ENCODE results near the gene PCDHB5. TPM values are rescaled to one million over a fixed set of nuclear protein-coding genes. Genes with fewer than 3 reads are reported as not detected.
"Not testable (repeated sequence)": the region's sequence is repeated elsewhere in the genome, so short reads cannot be mapped to it uniquely, and the experiment has no call there.

PCDHB5 gene
- 10 to 100 TPM in 1 of 2 donors, 1 to 10 TPM in 1; 4.8 to 11.0 TPM for total RNA-seq

GRCh38 chr5:141135030-141135717, at the start of gene PCDHB5:
TSS of gene PCDHB5 (plus strand) at chr5:141135206. CDS start at chr5:141135435, 229 bp downstream.
- no peaks in the 10 kb centered on the region for H3K4me1 ChIP-seq (ENCODE audit: control insufficient read depth in 1 of 2, low read depth in 2 of 2)
- no peak for TF ChIP-seq CTCF (IDR thresholded peaks at IDR 0.05)
- ATAC-seq (ENCODE audit: insufficient number of reproducible peaks, low FRiP score, low read depth) (no peak), DNase-seq (ENCODE audit: low spot score) (no peak)
- no peaks in the 10 kb centered on the region for H3K36me3 ChIP-seq
- H3K27ac ChIP-seq, result no peak within 1 kb of the TSS
- no peaks in the 10 kb centered on the region for H3K27me3 ChIP-seq (replicated peaks; ENCODE audit: insufficient read depth)
- H3K9me3 ChIP-seq, result peaks cover 61% of the 10 kb centered on the region
- H3K4me3 ChIP-seq, result peak within 1 kb of the TSS; percentile 55

- DNase-seq (ENCODE audit: low spot score) (no peak), ATAC-seq (ENCODE audit: insufficient number of reproducible peaks, low FRiP score, low read depth) (no peak)
- Histone ChIP-seq H3K4me1 (ENCODE audit: control insufficient read depth in 1 of 2, low read depth in 2 of 2) (no peaks in the 10 kb centered on the region), H3K27me3 (replicated peaks; ENCODE audit: insufficient read depth) (no peaks in the 10 kb centered on the region), H3K36me3 (no peaks in the 10 kb centered on the region), H3K9me3 (peaks cover 53% of the 10 kb centered on the region), H3K27ac (no peak within 1 kb of the TSS), H3K4me3 (peak within 1 kb of the TSS; percentile 49)
- peak; percentile 7 for TF ChIP-seq CTCF (IDR thresholded peaks at IDR 0.05)
These were observed 40.3 kb upstream of the PCDHB5 start, which contains the start of gene PCDHB2 for GRCh38 chr5:141094481-141095262. TSS of gene PCDHB2 (plus strand) at chr5:141094615. CDS start at chr5:141094791, 176 bp downstream.

- peaks cover 58% of the 10 kb centered on the region for H3K9me3 ChIP-seq
These were observed 39.8 kb upstream of the PCDHB5 start for GRCh38 chr5:141095263-141095641.

GRCh38 chr5:141096181-141096580, 38.8 kb upstream of the PCDHB5 start:
- H3K36me3 ChIP-seq; H3K4me3 ChIP-seq; ATAC-seq (ENCODE audit: insufficient number of reproducible peaks, low FRiP score, low read depth); H3K27ac ChIP-seq; H3K4me1 ChIP-seq (ENCODE audit: control insufficient read depth in 1 of 2, low read depth in 2 of 2); H3K27me3 ChIP-seq (replicated peaks; ENCODE audit: insufficient read depth); DNase-seq (ENCODE audit: low spot score): not testable (repeated sequence)
- peaks cover 61% of the 10 kb centered on the region for H3K9me3 ChIP-seq

More at GRCh38 chr5:141095263-141095641, 39.8 kb upstream of the PCDHB5 start:
- ATAC-seq (ENCODE audit: insufficient number of reproducible peaks, low FRiP score, low read depth) (no peak), DNase-seq (ENCODE audit: low spot score) (no peak)
- H3K4me3 ChIP-seq, result peak overlapping the region; percentile 49
- TF ChIP-seq CTCF (IDR thresholded peaks at IDR 0.05), result no peak
- no peaks in the 10 kb centered on the region for H3K36me3 ChIP-seq
- H3K4me1 ChIP-seq (ENCODE audit: control insufficient read depth in 1 of 2, low read depth in 2 of 2), result no peaks in the 10 kb centered on the region
- H3K27ac ChIP-seq, result no peak overlapping the region
- no peaks in the 10 kb centered on the region for H3K27me3 ChIP-seq (replicated peaks; ENCODE audit: insufficient read depth)

- ATAC-seq (ENCODE audit: insufficient number of reproducible peaks, low FRiP score, low read depth); H3K27me3 ChIP-seq (replicated peaks; ENCODE audit: insufficient read depth); H3K27ac ChIP-seq; DNase-seq (ENCODE audit: low spot score); H3K36me3 ChIP-seq; H3K4me1 ChIP-seq (ENCODE audit: control insufficient read depth in 1 of 2, low read depth in 2 of 2); H3K4me3 ChIP-seq: not testable (repeated sequence)
- H3K9me3 ChIP-seq, result peaks cover 65% of the 10 kb centered on the region
These were observed 38.4 kb upstream of the PCDHB5 start for GRCh38 chr5:141096586-141096985.

- no peaks in the 10 kb centered on the region for H3K36me3 ChIP-seq
- H3K4me3 ChIP-seq, result peak within 1 kb of the TSS; percentile 19
- peaks cover 37% of the 10 kb centered on the region for H3K9me3 ChIP-seq
- DNase-seq (ENCODE audit: low spot score) (no peak), ATAC-seq (ENCODE audit: insufficient number of reproducible peaks, low FRiP score, low read depth) (no peak)
- H3K4me1 ChIP-seq (ENCODE audit: control insufficient read depth in 1 of 2, low read depth in 2 of 2), result no peaks in the 10 kb centered on the region
- TF ChIP-seq CTCF (IDR thresholded peaks at IDR 0.05), result no peak
- no peaks in the 10 kb centered on the region for H3K27me3 ChIP-seq (replicated peaks; ENCODE audit: insufficient read depth)
- H3K27ac ChIP-seq, result no peak within 1 kb of the TSS
These were observed 34.7 kb upstream of the PCDHB5 start, which contains the start of gene PCDHB3 for GRCh38 chr5:141100243-141100805. TSS of gene PCDHB3 (plus strand) at chr5:141100473. CDS start at chr5:141100650, 177 bp downstream.

Data from thoracic aorta (tissue), 2 donors.